Stimulated activated memory B cell treated with anti-CD40 and anti-IgM and Interleukin-4, amounts not matched to agents 10 μg/mL and 1 μg/mL and 100 μg/mL, for 72 hours (primary cell): ENCODE data around the gene CYYR1.
A peak's percentile ranks its signal among the peaks of the same experiment; 100 is the strongest.

Source experiments
- ATAC-seq: fragments of 150-1000 bp; cut with Tn5 transposase; 2 replicates; pipeline ENCODE4 v1.10.0; 2021
- H3K27ac Mint-ChIP-seq: one replicate; pipeline ENCODE4 v1.8.0; 2022; ENCODE audit warnings: mild to moderate bottlenecking, mixed read lengths
- H3K27me3 Mint-ChIP-seq: one replicate; pipeline ENCODE4 v1.8.0; 2022; ENCODE audit warnings: mixed read lengths
- H3K36me3 Mint-ChIP-seq: one replicate; pipeline ENCODE4 v1.8.0; 2022; ENCODE audit warnings: mixed read lengths
- H3K4me1 Mint-ChIP-seq: one replicate; pipeline ENCODE4 v1.8.0; 2022; ENCODE audit warnings: mixed read lengths
- H3K4me3 Mint-ChIP-seq: one replicate; pipeline ENCODE4 v1.8.0; 2022; ENCODE audit warnings: mild to moderate bottlenecking, moderate library complexity, mixed read lengths
- H3K9me3 Mint-ChIP-seq: one replicate; pipeline ENCODE4 v1.8.0; 2022; ENCODE audit warnings: mixed read lengths

The CYYR1 gene

GRCh38 chr21:26528882-26529281, 44.2 kb downstream of the CYYR1 start:
- Mint-ChIP-seq H3K27me3 (no peaks in the 10 kb centered on the region), H3K4me1 (no peaks in the 10 kb centered on the region), H3K27ac (no peak overlapping the region), H3K36me3 (no peaks in the 10 kb centered on the region), H3K4me3 (no peak overlapping the region), H3K9me3 (no peaks in the 10 kb centered on the region)
- ATAC-seq: no peak

- Mint-ChIP-seq H3K27me3 (no peaks in the 10 kb centered on the region), H3K27ac (no peak overlapping the region), H3K36me3 (no peaks in the 10 kb centered on the region), H3K9me3 (peaks cover 3% of the 10 kb centered on the region), H3K4me1 (no peaks in the 10 kb centered on the region), H3K4me3 (no peak overlapping the region)
- no peak for ATAC-seq
These were observed 50.4 kb downstream of the CYYR1 start for GRCh38 chr21:26522704-26523103.

GRCh38 chr21:26519142-26519541, 53.9 kb downstream of the CYYR1 start:
- ATAC-seq: no peak
- H3K27me3 Mint-ChIP-seq: no peaks in the 10 kb centered on the region
- H3K9me3 Mint-ChIP-seq: peaks cover 3% of the 10 kb centered on the region
- no peak overlapping the region for H3K27ac Mint-ChIP-seq
- H3K36me3 Mint-ChIP-seq: no peaks in the 10 kb centered on the region
- no peak overlapping the region for H3K4me3 Mint-ChIP-seq
- no peaks in the 10 kb centered on the region for H3K4me1 Mint-ChIP-seq

- ATAC-seq: no peak
- H3K27ac Mint-ChIP-seq: no peak overlapping the region
- H3K9me3 Mint-ChIP-seq: peaks cover 3% of the 10 kb centered on the region
- H3K4me1 Mint-ChIP-seq: no peaks in the 10 kb centered on the region
- no peak overlapping the region for H3K4me3 Mint-ChIP-seq
- no peaks in the 10 kb centered on the region for H3K36me3 Mint-ChIP-seq
- H3K27me3 Mint-ChIP-seq: no peaks in the 10 kb centered on the region
These were observed 57.8 kb downstream of the CYYR1 start for GRCh38 chr21:26515257-26515656.

- ATAC-seq: no peak
- no peaks in the 10 kb centered on the region for H3K36me3 Mint-ChIP-seq
- no peaks in the 10 kb centered on the region for H3K27me3 Mint-ChIP-seq
- H3K4me3 Mint-ChIP-seq: no peak overlapping the region
- no peak overlapping the region for H3K27ac Mint-ChIP-seq
- no peaks in the 10 kb centered on the region for H3K4me1 Mint-ChIP-seq
- no peaks in the 10 kb centered on the region for H3K9me3 Mint-ChIP-seq
These were observed 59.9 kb downstream of the CYYR1 start for GRCh38 chr21:26513212-26513611.

GRCh38 chr21:26512664-26513063, 60.4 kb downstream of the CYYR1 start:
- H3K27me3 Mint-ChIP-seq: no peaks in the 10 kb centered on the region
- no peak overlapping the region for H3K4me3 Mint-ChIP-seq
- no peak for ATAC-seq
- no peak overlapping the region for H3K27ac Mint-ChIP-seq
- no peaks in the 10 kb centered on the region for H3K9me3 Mint-ChIP-seq
- H3K36me3 Mint-ChIP-seq: no peaks in the 10 kb centered on the region
- H3K4me1 Mint-ChIP-seq: no peaks in the 10 kb centered on the region

- no peak overlapping the region for H3K4me3 Mint-ChIP-seq
- ATAC-seq: no peak
- H3K4me1 Mint-ChIP-seq: no peaks in the 10 kb centered on the region
- no peaks in the 10 kb centered on the region for H3K9me3 Mint-ChIP-seq
- H3K36me3 Mint-ChIP-seq: no peaks in the 10 kb centered on the region
- H3K27ac Mint-ChIP-seq: no peak overlapping the region
- H3K27me3 Mint-ChIP-seq: no peaks in the 10 kb centered on the region
These were observed 64.2 kb downstream of the CYYR1 start for GRCh38 chr21:26508903-26509302.

- H3K36me3 Mint-ChIP-seq: no peaks in the 10 kb centered on the region
- H3K9me3 Mint-ChIP-seq: no peaks in the 10 kb centered on the region
- no peak overlapping the region for H3K4me3 Mint-ChIP-seq
- no peak for ATAC-seq
- no peak overlapping the region for H3K27ac Mint-ChIP-seq
- H3K27me3 Mint-ChIP-seq: no peaks in the 10 kb centered on the region
- H3K4me1 Mint-ChIP-seq: no peaks in the 10 kb centered on the region
These were observed 66.1 kb downstream of the CYYR1 start for GRCh38 chr21:26506956-26507355.

GRCh38 chr21:26505211-26505610, 67.9 kb downstream of the CYYR1 start:
- H3K27ac Mint-ChIP-seq: no peak overlapping the region
- H3K9me3 Mint-ChIP-seq: no peaks in the 10 kb centered on the region
- ATAC-seq: no peak
- no peaks in the 10 kb centered on the region for H3K36me3 Mint-ChIP-seq
- no peaks in the 10 kb centered on the region for H3K4me1 Mint-ChIP-seq
- no peak overlapping the region for H3K4me3 Mint-ChIP-seq
- H3K27me3 Mint-ChIP-seq: no peaks in the 10 kb centered on the region

- no peak overlapping the region for H3K4me3 Mint-ChIP-seq
- ATAC-seq: no peak
- no peak overlapping the region for H3K27ac Mint-ChIP-seq
- H3K36me3 Mint-ChIP-seq: no peaks in the 10 kb centered on the region
- H3K9me3 Mint-ChIP-seq: peaks cover 6% of the 10 kb centered on the region
- H3K4me1 Mint-ChIP-seq: no peaks in the 10 kb centered on the region
- no peaks in the 10 kb centered on the region for H3K27me3 Mint-ChIP-seq
These were observed 69.7 kb downstream of the CYYR1 start for GRCh38 chr21:26503414-26503813.

- no peak for ATAC-seq
- H3K36me3 Mint-ChIP-seq: no peaks in the 10 kb centered on the region
- H3K4me3 Mint-ChIP-seq: no peak overlapping the region
- H3K9me3 Mint-ChIP-seq: peaks cover 6% of the 10 kb centered on the region
- H3K27me3 Mint-ChIP-seq: no peaks in the 10 kb centered on the region
- no peaks in the 10 kb centered on the region for H3K4me1 Mint-ChIP-seq
- no peak overlapping the region for H3K27ac Mint-ChIP-seq
These were observed 71.5 kb downstream of the CYYR1 start for GRCh38 chr21:26501495-26502021.

- H3K36me3 Mint-ChIP-seq: no peaks in the 10 kb centered on the region
- no peak for ATAC-seq
- no peaks in the 10 kb centered on the region for H3K27me3 Mint-ChIP-seq
- H3K27ac Mint-ChIP-seq: no peak overlapping the region
- H3K9me3 Mint-ChIP-seq: peaks cover 9% of the 10 kb centered on the region
- H3K4me3 Mint-ChIP-seq: no peak overlapping the region
- no peaks in the 10 kb centered on the region for H3K4me1 Mint-ChIP-seq
These were observed 73.6 kb downstream of the CYYR1 start for GRCh38 chr21:26499495-26499894.

- Mint-ChIP-seq H3K4me3 (no peak overlapping the region), H3K9me3 (peaks cover 9% of the 10 kb centered on the region), H3K27ac (no peak overlapping the region), H3K27me3 (no peaks in the 10 kb centered on the region), H3K36me3 (no peaks in the 10 kb centered on the region), H3K4me1 (no peaks in the 10 kb centered on the region)
- ATAC-seq: no peak
These were observed 77.7 kb downstream of the CYYR1 start for GRCh38 chr21:26495283-26495849.

- ATAC-seq: peak; percentile 51
- H3K4me3 Mint-ChIP-seq: no peak overlapping the region
- H3K4me1 Mint-ChIP-seq: no peaks in the 10 kb centered on the region
- H3K27ac Mint-ChIP-seq: no peak overlapping the region
- H3K9me3 Mint-ChIP-seq: peaks cover 5% of the 10 kb centered on the region
- no peaks in the 10 kb centered on the region for H3K27me3 Mint-ChIP-seq
- no peaks in the 10 kb centered on the region for H3K36me3 Mint-ChIP-seq
These were observed 81.4 kb downstream of the CYYR1 start for GRCh38 chr21:26491663-26492062.

- no peak overlapping the region for H3K27ac Mint-ChIP-seq
- H3K27me3 Mint-ChIP-seq: no peaks in the 10 kb centered on the region
- H3K4me1 Mint-ChIP-seq: no peaks in the 10 kb centered on the region
- H3K9me3 Mint-ChIP-seq: peaks cover 5% of the 10 kb centered on the region
- no peak for ATAC-seq
- H3K4me3 Mint-ChIP-seq: no peak overlapping the region
- H3K36me3 Mint-ChIP-seq: no peaks in the 10 kb centered on the region
These were observed 82.3 kb downstream of the CYYR1 start for GRCh38 chr21:26490771-26491170.

- no peaks in the 10 kb centered on the region for H3K27me3 Mint-ChIP-seq
- H3K27ac Mint-ChIP-seq: no peak overlapping the region
- no peak for ATAC-seq
- H3K4me1 Mint-ChIP-seq: no peaks in the 10 kb centered on the region
- H3K36me3 Mint-ChIP-seq: no peaks in the 10 kb centered on the region
- peaks cover 2% of the 10 kb centered on the region for H3K9me3 Mint-ChIP-seq
- no peak overlapping the region for H3K4me3 Mint-ChIP-seq
These were observed 83.3 kb downstream of the CYYR1 start for GRCh38 chr21:26489781-26490180.
